GM23248 (cell line): Measurements from ENCODE around the gene CD9. TPM values are rescaled to one million over a fixed set of nuclear protein-coding genes. Genes with fewer than 3 reads are reported as not detected.

Experiments used
- DNase-seq: peaks from one replicate; pipeline ENCODE4 v3.0.0-alpha.2; 2015
- H2AFZ ChIP-seq: fragments of 200-600 bp; sonication (generic); 2 replicates; pipeline ENCODE4 v1.6.1; 2016; ENCODE audit warnings: antibody characterized with exemption
- H3F3A ChIP-seq: fragments of 200-600 bp; sonication (generic); 2 replicates; pipeline ENCODE4 v1.6.1; 2016; ENCODE audit warnings: mild to moderate bottlenecking, antibody characterized with exemption, mixed run types; ENCODE audit not compliant: insufficient read depth
- H3K27ac ChIP-seq: fragments of 200-600 bp; sonication (generic); 2 replicates; pipeline ENCODE4 v1.5.1; 2016; ENCODE audit warnings: mild to moderate bottlenecking
- H3K27me3 ChIP-seq: fragments of 200-600 bp; sonication (generic); replicated peaks from 2 replicates; pipeline ENCODE4 v1.6.1; 2016; ENCODE audit warnings: mild to moderate bottlenecking; ENCODE audit not compliant: insufficient read depth
- H3K36me3 ChIP-seq: fragments of 200-600 bp; sonication (generic); 2 replicates; pipeline ENCODE4 v1.6.1; 2016; ENCODE audit warnings: low read depth, mild to moderate bottlenecking
- H3K4me1 ChIP-seq: fragments of 200-600 bp; sonication (generic); 2 replicates; pipeline ENCODE4 v1.6.1; 2016; ENCODE audit warnings: mild to moderate bottlenecking; ENCODE audit not compliant: insufficient read depth
- H3K4me2 ChIP-seq: fragments of 200-600 bp; sonication (generic); one replicate; pipeline ENCODE4 v1.6.1; 2016; ENCODE audit warnings: mild to moderate bottlenecking; ENCODE audit not compliant: unreplicated experiment
- H3K4me3 ChIP-seq: fragments of 200-600 bp; sonication (generic); 2 replicates; pipeline ENCODE4 v1.5.1; 2016; ENCODE audit warnings: mild to moderate bottlenecking
- H3K79me2 ChIP-seq: fragments of 200-600 bp; sonication (generic); 2 replicates; pipeline ENCODE4 v1.6.1; 2016; ENCODE audit warnings: mild to moderate bottlenecking; ENCODE audit not compliant: insufficient read depth
- H3K9ac ChIP-seq: fragments of 200-600 bp; sonication (generic); 2 replicates; pipeline ENCODE4 v1.6.1; 2016; ENCODE audit warnings: mild to moderate bottlenecking
- H3K9me2 ChIP-seq: fragments of 200-600 bp; sonication (generic); 2 replicates; pipeline ENCODE4 v1.6.1; 2016; ENCODE audit warnings: mixed run types, mild to moderate bottlenecking, moderate library complexity; ENCODE audit not compliant: insufficient read depth
- H3K9me3 ChIP-seq: fragments of 200-600 bp; sonication (generic); one replicate; pipeline ENCODE4 v1.6.1; 2017; ENCODE audit warnings: low read depth
- H4K20me1 ChIP-seq: fragments of 200-600 bp; sonication (generic); 2 replicates; pipeline ENCODE4 v1.6.0; 2016; ENCODE audit not compliant: insufficient read depth
- EZH2 ChIP-seq: fragments of 200-600 bp; sonication (generic); IDR thresholded peaks from 2 replicates; pipeline ENCODE4 v1.6.1; 2018; ENCODE audit warnings: antibody characterized with exemption, mild to moderate bottlenecking; ENCODE audit not compliant: insufficient read depth, poor library complexity, severe bottlenecking
- EZH2phosphoT487 ChIP-seq: fragments of 200-600 bp; sonication (generic); IDR thresholded peaks from 2 replicates; pipeline ENCODE4 v1.6.1; 2018; ENCODE audit warnings: antibody characterized with exemption, moderate library complexity, mild to moderate bottlenecking, low read depth; ENCODE audit not compliant: insufficient read depth
- WGBS, 2 experiments: methylation state at CpG; one replicate each; pipeline ENCODE4 v1.1.6; 2015 to 2017; ENCODE audit warnings: low lambda C conversion rate in 2 of 2, low coverage in 1 of 2; ENCODE audit errors: missing lambda C conversion rate in 2 of 2; 5-methylcytosine and 5-hydroxymethylcytosine counted together
- in situ Hi-C: fragments of 300-500 bp; cut with MboI; formaldehyde crosslinking; loops from 2 replicates; pipeline ENCODE4 v1.15.0; 2020
- polyA plus RNA-seq: library from polyadenylated mRNA; unstranded; fragments of >200 nt; fragmentation: Nextera tagmentation; extraction: Ambion mirVana; gene quantifications from 2 replicates; pipeline ENCODE4 v1.2.1, GENCODE V29; 2016
- total RNA-seq: library from RNA; depleted of rRNA; stranded (reverse); fragments of >200 nt; shearing (Covaris generic); gene quantifications from 2 replicates; pipeline ENCODE4 v1.2.3, GENCODE V29; 2014

CD9 gene
- total and polyA plus RNA-seq, 2 experiments from 2014 or later: 28.6 to 46.9 TPM

- no peaks in the 10 kb centered on the region for H4K20me1 ChIP-seq
- H2AFZ ChIP-seq: no peak overlapping the region
- no peak overlapping the region for H3K9ac ChIP-seq
- no peaks in the 10 kb centered on the region for H3K36me3 ChIP-seq
- no peak overlapping the region for H3K27ac ChIP-seq
- WGBS, 2 experiments: 72 to 74% methylated on average over 8 to 9 of the region's 9 CpGs
- no peak for DNase-seq
- no peaks in the 10 kb centered on the region for H3K9me2 ChIP-seq
- in situ Hi-C loops: no loop called here
- no peak overlapping the region for H3K4me2 ChIP-seq
- peaks cover 7% of the 10 kb centered on the region; the same call in 1 of the 2 replicates for H3F3A ChIP-seq
- TF ChIP-seq EZH2phosphoT487 (no peak), EZH2 (no peak)
- no peaks in the 10 kb centered on the region for H3K4me1 ChIP-seq
- 0 out of 2 replicates have a peak, but pooled peaks cover 3% of the 10 kb centered on the region for H3K27me3 ChIP-seq
- no peaks in the 10 kb centered on the region for H3K79me2 ChIP-seq
- no peaks in the 10 kb centered on the region for H3K9me3 ChIP-seq
- no peak overlapping the region for H3K4me3 ChIP-seq
These were observed 73.5 kb downstream of the CD9 start for GRCh38 chr12:6273541-6274230.

- H4K20me1 ChIP-seq: no peaks in the 10 kb centered on the region
- no peak overlapping the region for H3K4me3 ChIP-seq
- no peak overlapping the region for H3K4me2 ChIP-seq
- 85 to 88% methylated on average over 12 of the region's 12 CpGs for WGBS, 2 experiments
- no peak overlapping the region for H2AFZ ChIP-seq
- H3K27me3 ChIP-seq: 0 out of 2 replicates have a peak, but pooled peaks cover 3% of the 10 kb centered on the region
- H3K4me1 ChIP-seq: peaks cover 6% of the 10 kb centered on the region
- no peak for DNase-seq
- peaks cover 11% of the 10 kb centered on the region for H3F3A ChIP-seq
- no peak overlapping the region for H3K9ac ChIP-seq
- in situ Hi-C loops: loop anchor here (5.0 kb wide), 1 partner anchor 77 kb away; no protein-coding TSS in a partner anchor
- H3K27ac ChIP-seq: no peak overlapping the region
- no peaks in the 10 kb centered on the region for H3K36me3 ChIP-seq
- TF ChIP-seq EZH2phosphoT487 (no peak), EZH2 (no peak)
- no peaks in the 10 kb centered on the region for H3K9me2 ChIP-seq
- H3K9me3 ChIP-seq: no peaks in the 10 kb centered on the region
- H3K79me2 ChIP-seq: no peaks in the 10 kb centered on the region
These were observed 74.3 kb downstream of the CD9 start for GRCh38 chr12:6274231-6275221.

- no peak overlapping the region for H3K4me3 ChIP-seq
- no peak overlapping the region for H2AFZ ChIP-seq
- 0 out of 2 replicates have a peak, but pooled peaks cover 3% of the 10 kb centered on the region for H3K27me3 ChIP-seq
- 76 to 78% methylated on average over 13 to 16 of the region's 16 CpGs for WGBS, 2 experiments
- peaks cover 20% of the 10 kb centered on the region for H3K4me1 ChIP-seq
- DNase-seq: no peak
- no peak for TF ChIP-seq EZH2phosphoT487
- no peak for TF ChIP-seq EZH2
- H4K20me1 ChIP-seq: no peaks in the 10 kb centered on the region
- no peak overlapping the region for H3K9ac ChIP-seq
- H3K9me2 ChIP-seq: no peaks in the 10 kb centered on the region
- H3K27ac ChIP-seq: no peak overlapping the region
- H3K9me3 ChIP-seq: no peaks in the 10 kb centered on the region
- H3K36me3 ChIP-seq: no peaks in the 10 kb centered on the region
- no peaks in the 10 kb centered on the region for H3K79me2 ChIP-seq
- peaks cover 21% of the 10 kb centered on the region for H3F3A ChIP-seq
- no peak overlapping the region for H3K4me2 ChIP-seq
- in situ Hi-C loops: loop anchor here (5.0 kb wide), 1 partner anchor 79 kb away; no protein-coding TSS in a partner anchor
These were observed 76.0 kb downstream of the CD9 start for GRCh38 chr12:6275928-6276887.
